SK-N-SH (cell line): Measurements from ENCODE around the gene VPS35L. TPM values are rescaled to one million over a fixed set of nuclear protein-coding genes. Genes with fewer than 3 reads are reported as not detected.
"Not testable (repeated sequence)": the region's sequence is repeated elsewhere in the genome, so short reads cannot be mapped to it uniquely, and the experiment has no call there.

Experiments used
- CTCF ChIA-PET: fragments of 300-600, 350-600 bp; formaldehyde crosslinking; extraction: SDS; loops from one replicate; lab custom pipeline; 2021; lab: Yijun Ruan, JAX
- POLR2A ChIA-PET: fragments of 350-600 bp; sonication (Branson Sonifier 250); formaldehyde crosslinking; extraction: SDS; loops from one replicate; lab custom pipeline; 2020; ENCODE audit warnings: antibody characterized with exemption, inconsistent platforms; lab: Yijun Ruan, JAX
- DNase-seq: peaks from one replicate; pipeline ENCODE4 v3.0.0; 2012
- H2AFZ ChIP-seq: fragments of 200-600 bp; sonication (generic); 2 replicates; pipeline ENCODE4 v1.8.1; 2016; ENCODE audit warnings: antibody characterized with exemption, mild to moderate bottlenecking, low read depth
- H3F3A ChIP-seq: fragments of 200-600 bp; sonication (generic); replicated peaks from 2 replicates; pipeline ENCODE3; 2016; ENCODE audit warnings: antibody characterized with exemption, mild to moderate bottlenecking; ENCODE audit not compliant: insufficient read depth
- H3K27ac ChIP-seq, 2 experiments: fragments of 200-500 bp in 1 of 2; fragments of 200-600 bp in 1 of 2; sonication (Bioruptor generic) in 1 of 2; sonication (generic), shearing (Covaris generic) in 1 of 2; 2 replicates each; pipeline versions ENCODE4 v1.5.1 to v1.6.1; 2014 to 2016; ENCODE audit warnings: low read depth in 2 of 2, inconsistent platforms in 1 of 2, low read length in 1 of 2, mild to moderate bottlenecking in 1 of 2, mixed read lengths in 1 of 2
- H3K27me3 ChIP-seq: fragments of 200-600 bp; sonication (generic), shearing (Covaris generic); 2 replicates; pipeline ENCODE4 v1.6.1; 2016; ENCODE audit warnings: mixed run types; ENCODE audit not compliant: insufficient read depth
- H3K36me3 ChIP-seq, 2 experiments: fragments of 200-500 bp in 1 of 2; fragments of 200-600 bp in 1 of 2; sonication (Bioruptor generic) in 1 of 2; sonication (generic) in 1 of 2; replicated peaks in 1 of 2; 2 replicates each; pipeline versions ENCODE3 to v1.5.1; 2014 to 2016; ENCODE audit warnings: low read length in 1 of 2, mild to moderate bottlenecking in 1 of 2; ENCODE audit not compliant: insufficient read depth in 2 of 2, control insufficient read depth in 1 of 2
- H3K4me1 ChIP-seq, 2 experiments: fragments of 200-500 bp in 1 of 2; fragments of 200-600 bp in 1 of 2; sonication (Bioruptor generic) in 1 of 2; sonication (generic), shearing (Covaris generic) in 1 of 2; 2 replicates each; pipeline versions ENCODE4 v1.5.1 to v1.6.1; 2014 to 2016; ENCODE audit warnings: low read depth in 1 of 2, low read length in 1 of 2, mixed run types in 1 of 2; ENCODE audit not compliant: insufficient read depth in 2 of 2, control insufficient read depth in 1 of 2
- H3K4me2 ChIP-seq: fragments of 200-600 bp; sonication (generic), shearing (Covaris generic); 2 replicates; pipeline ENCODE4 v1.6.1; 2017; ENCODE audit warnings: mixed run types
- H3K4me3 ChIP-seq, 2 experiments: fragments of 200-500 bp in 1 of 2; fragments of 200-600 bp in 1 of 2; sonication (Bioruptor generic) in 1 of 2; sonication (generic), shearing (Covaris generic) in 1 of 2; 2 replicates each; pipeline versions ENCODE4 v1.5.1 to v1.8.1; 2014 to 2016; ENCODE audit warnings: low read depth in 2 of 2, inconsistent platforms in 1 of 2, low read length in 1 of 2, mild to moderate bottlenecking in 1 of 2, mixed read lengths in 1 of 2, moderate library complexity in 1 of 2
- H3K79me2 ChIP-seq: fragments of 200-600 bp; sonication (generic); 2 replicates; pipeline ENCODE4 v1.8.1; 2017; ENCODE audit warnings: mild to moderate bottlenecking; ENCODE audit not compliant: insufficient read depth
- H3K9ac ChIP-seq: fragments of 200-600 bp; sonication (generic); 2 replicates; pipeline ENCODE4 v1.6.1; 2017; ENCODE audit warnings: mixed run types
- H3K9me2 ChIP-seq: fragments of 200-600 bp; sonication (generic); 2 replicates; pipeline ENCODE4 v1.6.1; 2017; ENCODE audit warnings: mixed run types
- H3K9me3 ChIP-seq: fragments of 200-600 bp; sonication (generic); 2 replicates; pipeline ENCODE4 v1.6.1; 2017; ENCODE audit warnings: mixed run types, mild to moderate bottlenecking, moderate library complexity
- H4K20me1 ChIP-seq: fragments of 200-600 bp; sonication (generic); 2 replicates; pipeline ENCODE4 v1.6.1; 2017; ENCODE audit warnings: mild to moderate bottlenecking, mixed run types; ENCODE audit not compliant: insufficient read depth
- CHD2 ChIP-seq: fragments of 150-350 bp; IDR thresholded peaks from 2 replicates; pipeline ENCODE4 v1.6.1; 2018; ENCODE audit warnings: low read length; ENCODE audit not compliant: partially characterized antibody
- RCOR1 ChIP-seq: fragments of 150-350 bp; IDR thresholded peaks from 2 replicates; pipeline ENCODE4 v1.6.1; 2017; ENCODE audit warnings: antibody characterized with exemption, low read length
- RXRA ChIP-seq: IDR thresholded peaks from 2 replicates; pipeline ENCODE4 v1.4.0; 2012; ENCODE audit warnings: low read depth, mild to moderate bottlenecking, borderline replicate concordance
- TAF1 ChIP-seq: IDR thresholded peaks from 2 replicates; pipeline ENCODE4 v1.6.1; 2012; ENCODE audit warnings: low read depth, mild to moderate bottlenecking, low read length, moderate library complexity, borderline replicate concordance
- WGBS: methylation state at CpG from one replicate; pipeline ENCODE4 v1.1.6; 2017; ENCODE audit warnings: low lambda C conversion rate; 5-methylcytosine and 5-hydroxymethylcytosine counted together
- polyA plus RNA-seq, 3 experiments: library from polyadenylated mRNA; depleted of rRNA; stranded (reverse); fragments of >200 nt; gene quantifications; 2 replicates each; pipeline ENCODE4 v1.2.3, GENCODE V29; 2012
- TF ChIP-seq, protein P1 (sequence below): IDR thresholded peaks from 2 replicates; pipeline ENCODE4 v1.4.0; 2012; ENCODE audit warnings: low read depth
- TF ChIP-seq, protein P2 (sequence below): fragments of 150-350 bp; IDR thresholded peaks from 2 replicates; pipeline ENCODE4 v1.6.1; 2017; ENCODE audit warnings: antibody characterized with exemption, low read length, low read depth, borderline replicate concordance
- TF ChIP-seq, protein P3 (sequence below): fragments of 200-600 bp; sonication (generic); IDR thresholded peaks from 2 replicates; pipeline ENCODE4 v1.6.1; 2017; ENCODE audit warnings: antibody characterized with exemption, mild to moderate bottlenecking, moderate library complexity
- TF ChIP-seq, protein P4 (sequence below): IDR thresholded peaks from 2 replicates; pipeline ENCODE4 v1.4.0; 2012; ENCODE audit warnings: low read depth, borderline replicate concordance

VPS35L gene
- polyA plus RNA-seq, 1 of the 3 experiments (the other 2 are of a cell fraction) = 35.3 TPM

DNA sequence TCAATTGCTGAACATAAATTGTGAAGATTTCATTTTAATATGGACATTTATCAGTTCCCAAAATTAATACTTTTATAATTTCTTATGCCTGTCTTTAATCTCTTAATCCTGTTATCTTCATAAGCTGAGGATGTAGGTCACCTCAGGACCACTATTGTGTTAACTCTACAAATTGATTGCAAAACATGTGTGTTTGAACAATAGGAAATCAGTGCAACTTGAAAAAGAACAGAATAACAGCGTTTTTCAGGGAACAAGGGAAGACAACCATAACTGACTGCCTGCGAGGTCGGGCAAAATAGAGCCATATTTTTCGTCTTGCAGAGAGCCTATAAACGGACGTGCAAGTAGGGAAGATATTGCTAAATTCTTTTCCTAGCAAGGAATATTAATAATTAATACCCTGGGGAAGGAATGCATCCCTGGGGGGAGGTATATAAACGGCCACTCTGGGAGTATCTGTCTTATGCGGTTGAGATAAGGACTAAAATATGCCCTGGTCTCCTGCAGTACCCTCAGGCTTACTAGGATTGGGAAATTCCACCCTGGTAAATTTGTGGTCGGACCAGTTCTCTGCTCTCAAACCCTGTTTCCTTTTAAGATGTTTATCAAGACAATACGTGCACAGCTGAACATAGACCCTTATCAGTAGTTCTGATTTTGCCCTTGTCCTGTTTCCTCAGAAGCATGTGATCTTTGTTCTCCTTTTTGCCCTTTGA lies 12.1 kb upstream of the VPS35L start:
- H3K9ac ChIP-seq, H3K27me3 ChIP-seq, H2AFZ ChIP-seq, H3F3A ChIP-seq, H3K4me2 ChIP-seq, H4K20me1 ChIP-seq, H3K79me2 ChIP-seq, DNase-seq, H3K4me1 ChIP-seq, POLR2A ChIA-PET, H3K27ac ChIP-seq, H3K9me2 ChIP-seq, H3K9me3 ChIP-seq, H3K4me3 ChIP-seq: not testable (repeated sequence)
- CTCF ChIA-PET = interaction anchor here (0.7 to 2.2 kb wide), 2 partner anchors 11 to 19 kb away, joined by 4 to 8 read pairs; partner anchors contain the start of gene CCP110
- WGBS = 79% methylated on average over 10 of the region's 10 CpGs
- peaks cover 57 to 73% of the 10 kb centered on the region in 2 experiments for H3K36me3 ChIP-seq

DNA sequence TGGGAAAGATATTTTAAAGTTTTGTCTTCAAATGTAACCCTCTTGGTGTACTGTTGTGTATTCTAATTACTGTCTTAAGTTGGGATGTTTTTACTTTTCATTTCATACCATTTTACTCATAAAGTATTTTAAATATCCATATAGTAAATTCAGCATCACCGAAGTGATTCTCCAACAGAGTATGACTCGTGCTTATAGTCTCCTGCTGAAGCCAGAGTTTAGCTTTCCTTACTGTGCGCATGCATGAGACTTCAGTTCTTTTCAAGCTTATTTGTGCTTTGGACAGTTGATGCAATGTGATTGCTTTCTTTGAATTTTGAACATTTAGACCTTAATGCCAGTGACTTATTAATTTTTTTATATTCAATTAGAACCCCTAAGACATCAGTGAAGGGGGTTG lies 7.4 kb upstream of the VPS35L start:
- H2AFZ ChIP-seq = no peak overlapping the region
- H3K27me3 ChIP-seq = no peaks in the 10 kb centered on the region
- peaks cover 64 to 84% of the 10 kb centered on the region in 2 experiments for H3K36me3 ChIP-seq
- no peaks in the 10 kb centered on the region for H3K79me2 ChIP-seq
- no peak overlapping the region; a peak in 1 of 4 replicates for H3K27ac ChIP-seq
- H4K20me1 ChIP-seq = no peaks in the 10 kb centered on the region
- DNase-seq = no peak
- ChIA-PET CTCF (no interaction called here), POLR2A (interaction anchor here (0.5 to 1.3 kb wide), 2 partner anchors 9 to 23 kb away, joined by 4 read pairs; no protein-coding TSS in a partner anchor)
- peaks cover 4% of the 10 kb centered on the region for H3F3A ChIP-seq
- H3K9ac ChIP-seq = no peak overlapping the region
- H3K9me2 ChIP-seq = no peaks in the 10 kb centered on the region
- H3K4me3 ChIP-seq = no peak overlapping the region
- WGBS = 96% methylated on average over 3 of the region's 3 CpGs
- H3K9me3 ChIP-seq = no peaks in the 10 kb centered on the region
- H3K4me1 ChIP-seq = no peaks in the 10 kb centered on the region; a peak in 1 of 4 replicates
- TF ChIP-seq RXRA = no peak
- no peak for TF ChIP-seq CHD2
- TF ChIP-seq, protein P1, sequence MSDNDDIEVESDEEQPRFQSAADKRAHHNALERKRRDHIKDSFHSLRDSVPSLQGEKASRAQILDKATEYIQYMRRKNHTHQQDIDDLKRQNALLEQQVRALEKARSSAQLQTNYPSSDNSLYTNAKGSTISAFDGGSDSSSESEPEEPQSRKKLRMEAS = no peak
- TF ChIP-seq, protein P2, sequence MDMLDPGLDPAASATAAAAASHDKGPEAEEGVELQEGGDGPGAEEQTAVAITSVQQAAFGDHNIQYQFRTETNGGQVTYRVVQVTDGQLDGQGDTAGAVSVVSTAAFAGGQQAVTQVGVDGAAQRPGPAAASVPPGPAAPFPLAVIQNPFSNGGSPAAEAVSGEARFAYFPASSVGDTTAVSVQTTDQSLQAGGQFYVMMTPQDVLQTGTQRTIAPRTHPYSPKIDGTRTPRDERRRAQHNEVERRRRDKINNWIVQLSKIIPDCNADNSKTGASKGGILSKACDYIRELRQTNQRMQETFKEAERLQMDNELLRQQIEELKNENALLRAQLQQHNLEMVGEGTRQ = no peak
- TF ChIP-seq RCOR1 = no peak
- TF ChIP-seq, protein P3, sequence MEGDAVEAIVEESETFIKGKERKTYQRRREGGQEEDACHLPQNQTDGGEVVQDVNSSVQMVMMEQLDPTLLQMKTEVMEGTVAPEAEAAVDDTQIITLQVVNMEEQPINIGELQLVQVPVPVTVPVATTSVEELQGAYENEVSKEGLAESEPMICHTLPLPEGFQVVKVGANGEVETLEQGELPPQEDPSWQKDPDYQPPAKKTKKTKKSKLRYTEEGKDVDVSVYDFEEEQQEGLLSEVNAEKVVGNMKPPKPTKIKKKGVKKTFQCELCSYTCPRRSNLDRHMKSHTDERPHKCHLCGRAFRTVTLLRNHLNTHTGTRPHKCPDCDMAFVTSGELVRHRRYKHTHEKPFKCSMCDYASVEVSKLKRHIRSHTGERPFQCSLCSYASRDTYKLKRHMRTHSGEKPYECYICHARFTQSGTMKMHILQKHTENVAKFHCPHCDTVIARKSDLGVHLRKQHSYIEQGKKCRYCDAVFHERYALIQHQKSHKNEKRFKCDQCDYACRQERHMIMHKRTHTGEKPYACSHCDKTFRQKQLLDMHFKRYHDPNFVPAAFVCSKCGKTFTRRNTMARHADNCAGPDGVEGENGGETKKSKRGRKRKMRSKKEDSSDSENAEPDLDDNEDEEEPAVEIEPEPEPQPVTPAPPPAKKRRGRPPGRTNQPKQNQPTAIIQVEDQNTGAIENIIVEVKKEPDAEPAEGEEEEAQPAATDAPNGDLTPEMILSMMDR = no peak
- TF ChIP-seq, protein P4, sequence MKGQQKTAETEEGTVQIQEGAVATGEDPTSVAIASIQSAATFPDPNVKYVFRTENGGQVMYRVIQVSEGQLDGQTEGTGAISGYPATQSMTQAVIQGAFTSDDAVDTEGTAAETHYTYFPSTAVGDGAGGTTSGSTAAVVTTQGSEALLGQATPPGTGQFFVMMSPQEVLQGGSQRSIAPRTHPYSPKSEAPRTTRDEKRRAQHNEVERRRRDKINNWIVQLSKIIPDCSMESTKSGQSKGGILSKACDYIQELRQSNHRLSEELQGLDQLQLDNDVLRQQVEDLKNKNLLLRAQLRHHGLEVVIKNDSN = no peak
- TF ChIP-seq TAF1 = no peak
- no peak overlapping the region for H3K4me2 ChIP-seq
